HG03521 (cell line): Measurements from ENCODE around the gene MRPL45.
"Not testable (repeated sequence)": the region's sequence is repeated elsewhere in the genome, so short reads cannot be mapped to it uniquely, and the experiment has no call there.

Source experiments
- ATAC-seq: cut with Tn5 transposase; IDR thresholded peaks from one replicate; pipeline ENCODE4 v1.9.1; 2021; ENCODE audit warnings: mild to moderate bottlenecking, moderate library complexity; ENCODE audit not compliant: unreplicated experiment

MRPL45 gene

DNA sequence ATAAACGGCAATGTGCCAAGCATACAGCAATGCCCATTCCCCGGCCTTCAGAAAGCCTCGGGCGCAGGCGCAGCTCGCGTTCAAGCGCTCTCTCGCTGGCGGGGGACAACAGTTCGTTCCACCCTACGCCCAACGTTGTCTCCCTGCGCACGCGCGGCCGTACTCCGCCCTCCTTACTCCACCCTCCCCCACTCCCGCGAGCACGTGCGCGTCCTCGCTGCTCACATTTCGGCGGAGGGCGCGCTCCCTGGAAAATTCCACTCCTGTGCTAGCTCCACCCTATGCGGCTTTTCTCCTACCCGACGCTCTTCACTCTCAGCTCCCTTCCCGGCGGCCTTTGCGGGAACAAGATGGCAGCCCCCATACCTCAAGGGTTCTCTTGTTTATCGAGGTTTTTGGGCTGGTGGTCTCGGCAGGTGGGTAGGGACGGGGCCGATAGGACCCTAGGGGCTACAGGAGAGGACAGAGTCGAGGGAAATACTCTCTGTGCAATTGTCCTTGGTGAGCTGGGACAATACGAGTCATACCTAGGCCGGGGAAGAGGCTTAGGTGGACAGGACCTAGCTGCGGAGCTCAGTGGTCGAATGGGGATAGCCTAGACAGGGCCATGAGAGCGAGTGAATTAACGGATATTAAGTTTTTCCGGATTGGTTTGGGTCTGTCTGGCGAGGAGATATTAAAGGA is at the start of gene MRPL45:
Gene MRPL45 (plus strand): TSS at position 335 of the 684 bp plus-strand sequence. CDS start 16 bp downstream, at position 351.
- peak; percentile 91 for ATAC-seq

DNA sequence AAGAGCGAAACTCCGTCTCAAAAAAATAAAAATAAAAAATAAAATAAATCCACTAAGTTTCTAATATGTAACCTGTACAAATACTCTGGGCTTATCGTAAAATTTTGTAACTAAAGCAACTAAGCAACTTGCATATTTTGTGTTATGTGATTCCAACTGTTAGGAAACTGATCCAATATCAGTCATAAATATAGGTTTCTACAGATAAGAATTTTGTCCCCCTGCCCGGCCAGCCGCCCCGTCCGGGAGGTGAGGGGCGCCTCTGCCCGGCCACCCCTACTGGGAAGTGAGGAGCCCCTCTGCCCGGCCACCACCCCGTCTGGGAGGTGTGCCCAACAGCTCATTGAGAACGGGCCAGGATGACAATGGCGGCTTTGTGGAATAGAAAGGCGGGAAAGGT is 43.8 kb upstream of the MRPL45 start:
- ATAC-seq: not testable (repeated sequence)

DNA sequence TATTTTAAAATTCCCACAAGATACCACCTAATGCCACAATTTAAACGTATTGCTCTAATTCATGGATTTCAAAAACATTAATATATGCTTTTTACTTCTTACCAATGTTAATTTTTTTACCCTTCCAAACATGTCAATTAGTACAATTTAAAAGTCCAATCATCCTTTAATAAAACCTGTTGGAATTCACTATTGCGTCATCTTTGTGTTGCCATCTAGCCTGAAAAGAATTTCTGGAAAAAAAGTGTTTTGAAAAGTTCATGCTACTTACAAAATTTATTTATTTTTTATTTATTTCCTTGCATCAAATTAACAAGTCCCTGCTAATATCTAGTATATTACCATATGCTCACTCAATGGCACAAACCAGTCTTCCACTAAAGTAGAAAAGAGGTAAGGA is 42.6 kb upstream of the MRPL45 start:
- ATAC-seq: not testable (repeated sequence)

DNA sequence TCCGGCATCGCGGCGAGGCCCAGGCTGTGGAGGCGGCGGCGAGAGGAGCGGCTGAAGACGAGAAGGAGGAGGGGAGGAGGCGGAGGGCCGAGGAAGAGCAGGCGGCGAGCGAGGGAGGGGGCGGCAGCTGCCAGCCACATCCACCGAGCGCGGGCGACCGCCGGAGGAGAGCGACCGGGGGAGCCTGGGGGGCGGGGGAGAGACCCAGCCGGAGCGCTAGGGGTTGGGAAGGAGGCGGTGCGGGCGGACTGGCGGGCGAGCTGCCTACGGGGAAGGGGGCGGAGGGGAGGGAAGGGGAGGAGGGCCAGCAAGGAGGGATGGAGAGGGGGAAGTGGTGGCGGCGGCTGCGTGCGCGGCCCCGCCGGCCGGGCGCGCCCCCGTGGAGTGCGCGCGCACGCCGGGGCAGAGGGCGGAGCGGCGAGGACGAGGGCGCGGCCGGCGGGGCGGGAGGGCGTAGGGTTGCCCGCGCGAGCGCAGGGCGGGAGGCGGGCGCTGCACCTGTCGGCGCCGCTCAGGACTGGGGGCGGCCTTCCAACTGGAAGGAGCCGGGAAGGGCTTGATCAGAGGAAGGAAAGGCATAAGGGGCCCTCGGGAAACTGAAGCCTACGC is 39.9 kb upstream of the MRPL45 start:
- peak; percentile 88 for ATAC-seq

DNA sequence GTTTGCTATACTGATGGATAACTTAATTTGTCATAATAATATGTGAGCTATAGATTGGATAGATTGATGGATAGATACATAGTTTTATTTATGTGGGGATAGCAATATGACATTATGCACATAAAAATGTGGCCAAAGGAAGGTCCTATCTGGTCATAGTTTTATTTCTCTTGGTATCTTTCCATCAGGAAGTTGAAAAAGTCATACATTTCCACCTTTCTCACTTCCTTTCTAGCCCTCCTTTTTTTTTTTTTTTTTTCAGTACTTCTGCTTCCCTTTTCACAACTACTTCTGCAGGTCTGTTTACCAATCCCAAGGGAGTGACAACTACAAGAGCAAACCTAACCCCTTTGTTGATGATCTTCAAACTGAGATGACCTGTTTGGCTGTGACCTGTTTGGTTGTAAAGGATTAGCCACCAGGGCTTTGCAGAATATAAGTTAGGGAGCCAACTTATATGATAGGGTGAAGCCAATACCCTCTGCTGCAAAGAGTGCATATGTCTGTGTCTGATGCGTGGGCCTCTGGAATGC is 30.9 kb upstream of the MRPL45 start:
- not testable (repeated sequence) for ATAC-seq

GRCh38 chr17:38266571-38266970 is 30.4 kb upstream of the MRPL45 start:
- not testable (repeated sequence) for ATAC-seq

- ATAC-seq: not testable (repeated sequence)
Measured at GRCh38 chr17:38268138-38268537, 28.8 kb upstream of the MRPL45 start.

DNA sequence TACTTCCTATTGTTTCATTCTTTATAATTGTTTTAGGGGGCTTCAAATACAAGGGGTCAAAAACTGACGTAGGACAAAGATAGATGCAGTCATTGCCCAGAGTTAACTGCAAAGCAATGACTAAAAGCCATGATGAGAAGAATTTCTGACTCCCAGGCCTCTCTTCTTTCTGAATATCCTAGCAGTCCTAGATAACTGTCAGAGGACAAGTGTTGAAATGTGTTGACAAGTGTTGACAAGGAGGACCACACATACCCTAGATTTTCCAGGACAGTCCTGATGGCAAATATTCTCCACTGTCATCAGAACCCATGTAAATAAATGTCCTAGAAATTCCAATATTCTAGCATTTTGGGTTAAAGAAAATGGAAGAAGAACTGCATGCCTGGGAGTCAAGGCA is 27.9 kb upstream of the MRPL45 start:
- ATAC-seq: not testable (repeated sequence)

DNA sequence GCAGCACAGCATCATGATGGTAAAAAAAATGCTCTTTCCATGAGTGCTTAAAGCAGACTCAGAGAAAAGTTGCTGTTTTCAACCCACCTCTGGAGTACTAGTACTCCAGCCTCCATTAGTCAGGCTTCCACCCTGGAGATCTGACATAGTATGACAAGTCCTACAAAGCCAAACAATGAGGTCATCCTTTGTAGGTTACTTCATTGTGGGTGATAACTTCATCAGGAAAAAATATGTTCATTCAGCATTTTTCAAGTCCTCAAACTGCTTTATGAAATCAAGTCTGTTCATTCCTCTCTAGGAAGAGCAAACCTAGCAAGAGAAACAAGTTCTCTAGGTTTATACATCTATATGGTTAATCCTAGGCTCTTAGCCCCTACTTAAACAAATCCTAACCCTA is 27.4 kb upstream of the MRPL45 start:
- not testable (repeated sequence) for ATAC-seq

- not testable (repeated sequence) for ATAC-seq
Measured at GRCh38 chr17:38285994-38286393, 11.0 kb upstream of the MRPL45 start.

DNA sequence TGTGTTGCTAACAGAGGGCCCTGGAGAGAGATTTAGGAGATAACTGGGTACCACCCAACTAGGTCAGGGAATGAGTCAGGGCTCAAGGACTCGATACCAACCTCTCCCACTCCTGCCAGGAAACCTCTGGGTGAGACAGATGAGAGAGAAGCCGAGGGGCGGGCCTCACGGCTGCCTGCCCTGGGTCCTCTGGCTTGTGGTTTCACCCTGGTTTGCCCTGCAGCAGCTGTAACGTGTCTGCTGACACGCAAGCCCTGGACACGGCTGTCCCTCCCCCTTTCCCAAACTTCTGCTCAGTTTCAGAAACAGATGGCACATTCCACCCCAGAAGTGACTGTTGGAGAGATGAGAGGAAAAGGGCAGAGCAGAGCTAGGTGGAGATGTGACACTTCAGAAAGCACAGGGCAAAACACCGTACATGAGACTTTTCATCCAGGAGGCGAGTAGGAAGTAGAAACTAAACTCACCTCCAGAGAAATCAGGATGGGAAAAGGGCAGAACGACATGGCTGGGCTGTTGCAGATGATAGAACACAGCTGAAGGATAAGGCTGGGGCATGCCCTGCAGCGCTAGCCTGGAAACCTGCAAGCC is 10.4 kb upstream of the MRPL45 start:
- peak; percentile 46 for ATAC-seq

DNA sequence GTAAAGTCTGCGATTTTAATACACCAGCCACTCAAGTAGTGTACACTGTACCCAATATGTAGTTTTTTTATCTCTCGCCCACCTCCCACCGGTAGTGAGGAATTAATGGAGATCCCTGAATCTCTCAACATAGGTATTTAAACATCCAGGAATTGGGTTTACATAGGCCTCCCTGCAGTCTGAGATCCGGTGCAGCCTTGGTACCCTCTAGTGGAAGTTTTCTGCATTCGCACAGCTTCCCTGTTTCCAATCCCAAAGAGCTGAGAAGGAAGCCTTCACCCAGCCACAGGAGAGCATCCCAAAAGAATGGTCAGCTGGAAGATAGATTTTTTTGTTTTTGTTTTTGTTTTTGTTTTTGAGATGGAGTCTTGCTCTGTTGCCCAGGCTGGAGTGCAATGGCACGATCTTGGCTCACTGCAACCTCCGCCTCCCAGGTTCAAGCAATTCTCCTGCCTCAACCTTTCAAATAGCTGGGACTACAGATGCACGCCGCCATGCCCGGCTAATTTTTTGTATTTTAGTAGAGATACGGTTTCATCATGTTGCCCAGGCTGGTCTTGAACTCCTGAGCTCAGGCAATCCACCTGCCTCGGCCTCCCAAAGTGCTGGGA is 8.6 kb upstream of the MRPL45 start:
- ATAC-seq: not testable (repeated sequence)

- not testable (repeated sequence) for ATAC-seq
Measured at GRCh38 chr17:38289760-38290159, 7.2 kb upstream of the MRPL45 start.

DNA sequence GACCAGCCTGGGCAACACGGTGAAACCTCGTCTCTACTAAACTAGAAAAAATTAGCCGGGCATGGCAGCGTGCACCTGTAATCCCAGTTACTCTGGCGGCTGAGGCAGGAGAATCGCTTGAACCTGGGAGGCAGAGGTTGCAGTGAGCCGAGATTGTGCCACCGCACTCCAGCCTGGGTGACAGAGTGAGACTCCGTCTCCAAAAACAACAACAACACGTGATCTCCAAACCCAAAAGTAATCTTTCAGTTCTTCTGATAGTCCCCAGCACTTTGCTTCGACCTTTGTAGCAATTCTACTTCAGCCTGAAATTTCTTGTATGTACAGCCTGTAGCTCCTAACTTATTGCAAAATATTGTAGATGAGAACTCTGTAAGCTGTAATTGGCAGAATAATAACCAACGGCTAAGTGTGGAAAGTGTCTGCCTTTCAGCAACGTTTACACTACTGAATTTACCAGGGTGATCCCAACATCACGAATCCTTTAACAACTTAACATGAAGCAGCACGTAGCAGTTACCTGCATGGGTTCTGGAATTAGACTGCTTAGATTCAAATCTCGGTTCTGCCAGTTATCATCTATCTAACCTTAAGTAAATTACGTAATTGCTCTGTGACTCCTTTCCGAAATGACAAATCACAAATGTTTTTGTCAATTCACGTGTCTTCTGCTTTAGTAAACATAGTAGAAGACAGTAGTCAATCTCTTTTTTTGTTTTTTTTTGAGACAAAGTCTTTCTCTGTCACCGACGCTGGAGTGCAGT is 1.2 kb upstream of the MRPL45 start:
- ATAC-seq: not testable (repeated sequence)

GRCh38 chr17:38315497-38315896 is 18.5 kb downstream of the MRPL45 start:
- no peak for ATAC-seq

DNA sequence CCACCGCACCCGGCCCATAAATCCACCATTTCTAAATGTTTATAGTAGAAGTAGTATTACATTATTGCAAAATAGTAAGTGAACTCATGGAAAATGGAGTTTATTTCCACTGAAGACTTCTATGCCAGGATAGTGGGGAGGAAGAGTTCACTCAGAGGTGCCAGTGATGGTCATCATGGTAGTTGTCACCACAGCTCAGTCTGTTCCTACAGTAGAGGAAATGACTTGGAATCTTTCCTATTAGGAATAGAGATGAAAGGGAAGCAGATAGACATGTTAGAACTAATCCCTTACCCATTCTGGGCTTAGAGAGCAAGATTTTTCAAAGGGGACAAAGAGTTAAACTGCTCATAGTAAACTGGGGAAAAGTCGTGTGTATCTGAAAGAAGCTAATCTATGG is 20.1 kb downstream of the MRPL45 start:
- ATAC-seq: no peak

- ATAC-seq: no peak
Measured at GRCh38 chr17:38320482-38320881, 23.5 kb downstream of the MRPL45 start.

DNA sequence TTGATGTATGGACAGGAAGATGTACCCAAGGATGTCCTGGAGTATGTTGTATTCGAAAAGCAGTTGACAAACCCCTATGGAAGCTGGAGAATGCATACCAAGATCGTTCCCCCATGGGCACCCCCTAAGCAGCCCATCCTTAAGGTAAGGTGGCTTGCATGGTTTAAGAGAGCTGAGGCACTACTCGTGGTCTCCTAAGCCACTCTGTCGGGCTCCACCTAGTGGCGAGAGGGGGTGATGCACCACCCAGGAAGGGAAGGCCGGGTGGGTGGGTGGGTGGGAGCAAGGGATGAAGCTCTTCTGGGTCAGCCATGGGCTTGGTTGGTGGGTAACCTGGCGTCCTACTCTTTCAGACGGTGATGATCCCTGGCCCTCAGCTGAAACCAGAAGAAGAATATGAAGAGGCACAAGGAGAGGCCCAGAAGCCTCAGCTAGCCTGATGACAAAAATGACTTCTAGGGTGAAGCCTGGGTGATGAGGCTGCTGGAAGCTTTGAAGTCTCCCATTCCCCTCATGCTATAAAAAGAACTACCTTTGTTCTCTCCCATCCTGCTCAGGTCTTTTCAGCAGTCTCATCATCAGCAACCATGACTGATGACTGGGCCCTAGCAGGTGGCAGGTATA is 25.3 kb downstream of the MRPL45 start:
- no peak for ATAC-seq

- no peak for ATAC-seq
Measured at GRCh38 chr17:38322897-38323296, 25.9 kb downstream of the MRPL45 start.

GRCh38 chr17:38324141-38324697 is 27.3 kb downstream of the MRPL45 start:
- no peak for ATAC-seq
